Upper lobe of left lung (tissue), 4 donors: ENCODE data around the gene COL4A6.

ENCODE experiments used
- CTCF ChIP-seq, 6 experiments: fragments of 450-650 bp in 4 of 6; fragments of 200-600 bp in 2 of 6; sonication (generic) in 2 of 6; IDR thresholded peaks; one replicate each; pipeline ENCODE4 v1.5.1; 2016 to 2019; ENCODE audit warnings: antibody characterized with exemption in 6 of 6
- EP300 ChIP-seq, 4 donors: sonication (generic); formaldehyde crosslinking; IDR thresholded peaks; one replicate each; pipeline ENCODE4 v1.5.1; 2017; ENCODE audit warnings: antibody characterized with exemption in 4 of 4, control low read depth in 2 of 4
- POLR2A ChIP-seq, 4 donors: fragments of 450-650 bp; IDR thresholded peaks; one replicate each; pipeline ENCODE4 v1.5.1; 2016 to 2017; ENCODE audit warnings: antibody characterized with exemption in 4 of 4, mild to moderate bottlenecking in 2 of 4
- POLR2AphosphoS5 ChIP-seq, 2 donors: sonication (generic); formaldehyde crosslinking; IDR thresholded peaks; one replicate each; pipeline ENCODE4 v1.5.1; 2017; ENCODE audit warnings: antibody characterized with exemption in 2 of 2

GRCh38 chrX:108322234-108322633 is 116.0 kb downstream of the COL4A6 start:
- no peak for TF ChIP-seq CTCF (IDR thresholded peaks at IDR 0.05)
- TF ChIP-seq POLR2AphosphoS5 (IDR thresholded peaks at IDR 0.05) = no peak
- TF ChIP-seq POLR2A (IDR thresholded peaks at IDR 0.05) = no peak
- TF ChIP-seq EP300 (IDR thresholded peaks at IDR 0.05) = no peak
